ENCODE data around the gene CFAP161. TPM values are rescaled to one million over a fixed set of nuclear protein-coding genes. Genes with fewer than 3 reads are reported as not detected.

The CFAP161 gene, protein sequence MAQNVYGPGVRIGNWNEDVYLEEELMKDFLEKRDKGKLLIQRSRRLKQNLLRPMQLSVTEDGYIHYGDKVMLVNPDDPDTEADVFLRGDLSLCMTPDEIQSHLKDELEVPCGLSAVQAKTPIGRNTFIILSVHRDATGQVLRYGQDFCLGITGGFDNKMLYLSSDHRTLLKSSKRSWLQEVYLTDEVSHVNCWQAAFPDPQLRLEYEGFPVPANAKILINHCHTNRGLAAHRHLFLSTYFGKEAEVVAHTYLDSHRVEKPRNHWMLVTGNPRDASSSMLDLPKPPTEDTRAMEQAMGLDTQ
- total RNA-seq, result not detected in 2 replicates
- long read RNA-seq, result 0 reads

DNA sequence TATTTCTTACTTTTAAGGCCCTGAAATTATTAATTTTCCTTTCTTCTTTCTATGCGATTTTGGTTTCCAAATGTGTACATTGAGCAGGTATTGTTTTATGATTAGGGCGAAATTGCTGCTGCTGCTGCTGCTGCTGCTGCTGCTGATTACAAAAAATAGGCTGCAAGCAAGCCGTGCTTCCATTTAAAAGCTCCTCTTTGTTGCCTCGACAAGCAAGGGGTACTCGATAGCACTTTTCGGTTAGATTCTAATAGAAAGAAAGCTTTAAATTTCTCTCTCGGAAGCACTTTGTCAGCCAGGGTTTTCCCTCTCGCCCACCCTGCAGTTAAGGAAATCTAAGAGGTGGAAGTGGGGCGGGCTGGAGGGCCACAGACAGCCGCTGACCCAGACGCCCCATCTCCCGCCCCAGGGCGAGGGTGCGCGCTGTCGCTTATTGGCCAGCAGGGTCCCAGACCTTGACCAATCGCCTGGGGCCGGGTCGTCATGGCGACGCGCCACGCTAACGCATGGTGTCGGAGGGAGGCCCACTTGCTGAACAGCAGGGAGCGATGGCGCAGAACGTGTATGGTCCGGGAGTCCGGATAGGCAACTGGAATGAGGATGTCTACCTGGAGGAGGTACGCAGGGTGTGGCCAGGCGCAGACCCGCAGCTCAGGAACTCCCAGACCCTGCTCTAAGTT, at the start of gene CFAP161:
Gene CFAP161, plus strand, starts transcription at position 489 of the 680 bp plus-strand sequence. Its CDS starts 60 bp downstream, at position 549.
- DNase-seq (ENCODE audit: low read depth, low spot score), result peak; percentile 87
- TF ChIP-seq, protein P1, sequence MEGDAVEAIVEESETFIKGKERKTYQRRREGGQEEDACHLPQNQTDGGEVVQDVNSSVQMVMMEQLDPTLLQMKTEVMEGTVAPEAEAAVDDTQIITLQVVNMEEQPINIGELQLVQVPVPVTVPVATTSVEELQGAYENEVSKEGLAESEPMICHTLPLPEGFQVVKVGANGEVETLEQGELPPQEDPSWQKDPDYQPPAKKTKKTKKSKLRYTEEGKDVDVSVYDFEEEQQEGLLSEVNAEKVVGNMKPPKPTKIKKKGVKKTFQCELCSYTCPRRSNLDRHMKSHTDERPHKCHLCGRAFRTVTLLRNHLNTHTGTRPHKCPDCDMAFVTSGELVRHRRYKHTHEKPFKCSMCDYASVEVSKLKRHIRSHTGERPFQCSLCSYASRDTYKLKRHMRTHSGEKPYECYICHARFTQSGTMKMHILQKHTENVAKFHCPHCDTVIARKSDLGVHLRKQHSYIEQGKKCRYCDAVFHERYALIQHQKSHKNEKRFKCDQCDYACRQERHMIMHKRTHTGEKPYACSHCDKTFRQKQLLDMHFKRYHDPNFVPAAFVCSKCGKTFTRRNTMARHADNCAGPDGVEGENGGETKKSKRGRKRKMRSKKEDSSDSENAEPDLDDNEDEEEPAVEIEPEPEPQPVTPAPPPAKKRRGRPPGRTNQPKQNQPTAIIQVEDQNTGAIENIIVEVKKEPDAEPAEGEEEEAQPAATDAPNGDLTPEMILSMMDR (conservative IDR thresholded peaks at IDR 0.05), result no peak
- H3K36me3 Mint-ChIP-seq (ENCODE audit: low read depth), result no peaks in the 10 kb centered on the region
- peak within 1 kb of the TSS; percentile 85 for H3K4me3 Mint-ChIP-seq
- H3K27me3 Mint-ChIP-seq (ENCODE audit: low read depth), result peaks cover 83% of the 10 kb centered on the region
- H3K4me1 Mint-ChIP-seq, result peaks cover 16% of the 10 kb centered on the region
- H3K27ac Mint-ChIP-seq (ENCODE audit: unreplicated experiment), result no peak within 1 kb of the TSS
- peaks cover 4% of the 10 kb centered on the region for H3K9me3 Mint-ChIP-seq

DNA sequence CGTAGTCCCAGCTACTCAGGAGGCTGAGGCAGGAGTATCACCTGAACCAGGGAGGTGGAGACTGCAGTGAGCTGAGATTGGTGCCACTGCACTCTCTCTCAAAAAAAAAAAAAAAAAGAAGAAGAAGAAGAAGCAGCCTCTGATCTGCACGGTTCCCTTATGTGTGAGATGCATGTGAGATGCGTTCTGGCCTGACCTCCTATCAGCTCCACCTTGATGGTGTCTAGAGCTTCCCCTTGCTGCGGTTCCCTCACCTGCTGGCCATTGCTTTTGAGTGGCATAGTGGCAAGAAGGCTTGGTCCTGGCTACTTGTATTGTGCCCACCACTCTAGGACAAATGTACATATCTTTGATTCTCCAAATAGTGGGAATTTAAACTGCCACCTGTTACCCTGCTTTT, 49.4 kb upstream of the CFAP161 start:
- no peak for DNase-seq (ENCODE audit: low read depth, low spot score)
- Mint-ChIP-seq H3K27ac (ENCODE audit: unreplicated experiment) (no peak overlapping the region), H3K4me1 (peaks cover 8% of the 10 kb centered on the region), H3K36me3 (ENCODE audit: low read depth) (no peaks in the 10 kb centered on the region), H3K4me3 (no peak overlapping the region), H3K9me3 (peaks cover 3% of the 10 kb centered on the region), H3K27me3 (ENCODE audit: low read depth) (peaks cover 6% of the 10 kb centered on the region)
- TF ChIP-seq, protein P1 (conservative IDR thresholded peaks at IDR 0.05), result no peak

DNA sequence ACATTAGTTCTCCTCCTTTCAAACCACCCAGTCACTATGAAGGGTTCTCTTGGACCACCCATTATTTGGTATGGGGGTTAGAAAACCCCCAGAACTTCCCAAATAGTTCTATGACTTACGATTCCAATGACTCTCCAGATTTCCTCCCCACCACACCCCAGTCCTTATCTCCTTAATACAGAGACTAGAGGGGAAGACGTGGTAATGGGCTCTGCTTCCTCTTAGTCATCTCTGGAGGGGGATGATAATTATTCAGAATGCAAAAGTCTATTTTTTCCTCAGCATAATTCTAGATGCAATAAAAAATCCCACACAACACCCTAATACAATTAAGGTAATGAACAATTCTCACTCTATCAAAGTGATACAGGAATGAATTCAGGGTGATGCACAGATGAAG, 48.9 kb upstream of the CFAP161 start:
- peaks cover 6% of the 10 kb centered on the region for H3K27me3 Mint-ChIP-seq (ENCODE audit: low read depth)
- H3K4me3 Mint-ChIP-seq, result no peak overlapping the region
- no peak for DNase-seq (ENCODE audit: low read depth, low spot score)
- TF ChIP-seq, protein P1 (conservative IDR thresholded peaks at IDR 0.05), result no peak
- no peak overlapping the region for H3K27ac Mint-ChIP-seq (ENCODE audit: unreplicated experiment)
- peaks cover 3% of the 10 kb centered on the region for H3K9me3 Mint-ChIP-seq
- no peaks in the 10 kb centered on the region for H3K36me3 Mint-ChIP-seq (ENCODE audit: low read depth)
- H3K4me1 Mint-ChIP-seq, result peaks cover 8% of the 10 kb centered on the region

DNA sequence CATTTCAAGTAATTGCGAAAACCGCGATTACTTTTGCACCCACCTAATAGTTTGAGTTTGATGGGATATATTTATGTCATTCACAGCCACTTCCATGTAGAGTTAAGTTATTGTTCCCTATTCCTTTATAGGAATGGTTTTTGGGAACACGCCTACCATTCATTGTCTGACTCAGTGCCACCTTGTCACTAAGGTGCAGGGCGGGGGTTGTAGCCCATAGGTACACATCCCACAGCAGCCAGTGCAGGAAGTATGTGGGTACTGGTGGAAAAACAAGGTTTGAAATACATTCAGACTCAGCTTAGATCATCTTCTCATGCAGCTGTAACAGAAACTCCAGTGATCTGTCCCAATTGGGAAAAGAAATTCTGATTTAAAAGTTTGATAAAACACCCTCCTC, 48.2 kb upstream of the CFAP161 start:
- H3K27ac Mint-ChIP-seq (ENCODE audit: unreplicated experiment), result no peak overlapping the region
- TF ChIP-seq, protein P1 (conservative IDR thresholded peaks at IDR 0.05), result no peak
- no peak for DNase-seq (ENCODE audit: low read depth, low spot score)
- peaks cover 8% of the 10 kb centered on the region for H3K4me1 Mint-ChIP-seq
- no peaks in the 10 kb centered on the region for H3K36me3 Mint-ChIP-seq (ENCODE audit: low read depth)
- H3K27me3 Mint-ChIP-seq (ENCODE audit: low read depth), result no peaks in the 10 kb centered on the region
- H3K4me3 Mint-ChIP-seq, result no peak overlapping the region
- no peaks in the 10 kb centered on the region for H3K9me3 Mint-ChIP-seq

DNA sequence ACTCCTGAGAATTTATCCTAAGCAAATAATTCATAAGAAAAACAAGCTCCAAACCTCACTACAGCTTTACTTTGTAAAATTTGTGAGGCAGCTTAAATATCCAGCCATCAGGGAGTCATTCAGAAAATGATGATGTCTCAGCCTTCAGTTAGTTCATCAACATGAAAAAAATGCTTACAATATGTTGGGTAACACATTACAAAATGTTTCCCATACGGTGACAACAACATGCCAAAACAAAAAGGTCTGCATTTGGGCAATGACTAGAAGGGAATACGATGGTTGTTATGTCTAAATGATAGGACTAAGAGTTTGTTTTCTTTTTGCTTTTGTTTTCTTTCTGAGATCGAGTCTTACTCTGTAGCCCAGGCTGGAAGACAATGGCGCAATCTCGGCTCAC, 47.0 kb upstream of the CFAP161 start:
- DNase-seq (ENCODE audit: low read depth, low spot score), result no peak
- H3K36me3 Mint-ChIP-seq (ENCODE audit: low read depth), result no peaks in the 10 kb centered on the region
- H3K4me3 Mint-ChIP-seq, result no peak overlapping the region
- H3K27ac Mint-ChIP-seq (ENCODE audit: unreplicated experiment), result no peak overlapping the region
- no peaks in the 10 kb centered on the region for H3K27me3 Mint-ChIP-seq (ENCODE audit: low read depth)
- H3K9me3 Mint-ChIP-seq, result no peaks in the 10 kb centered on the region
- TF ChIP-seq, protein P1 (conservative IDR thresholded peaks at IDR 0.05), result no peak
- H3K4me1 Mint-ChIP-seq, result peaks cover 11% of the 10 kb centered on the region
